ENCODE measurements around the gene QSOX2.

Gene QSOX2

DNA sequence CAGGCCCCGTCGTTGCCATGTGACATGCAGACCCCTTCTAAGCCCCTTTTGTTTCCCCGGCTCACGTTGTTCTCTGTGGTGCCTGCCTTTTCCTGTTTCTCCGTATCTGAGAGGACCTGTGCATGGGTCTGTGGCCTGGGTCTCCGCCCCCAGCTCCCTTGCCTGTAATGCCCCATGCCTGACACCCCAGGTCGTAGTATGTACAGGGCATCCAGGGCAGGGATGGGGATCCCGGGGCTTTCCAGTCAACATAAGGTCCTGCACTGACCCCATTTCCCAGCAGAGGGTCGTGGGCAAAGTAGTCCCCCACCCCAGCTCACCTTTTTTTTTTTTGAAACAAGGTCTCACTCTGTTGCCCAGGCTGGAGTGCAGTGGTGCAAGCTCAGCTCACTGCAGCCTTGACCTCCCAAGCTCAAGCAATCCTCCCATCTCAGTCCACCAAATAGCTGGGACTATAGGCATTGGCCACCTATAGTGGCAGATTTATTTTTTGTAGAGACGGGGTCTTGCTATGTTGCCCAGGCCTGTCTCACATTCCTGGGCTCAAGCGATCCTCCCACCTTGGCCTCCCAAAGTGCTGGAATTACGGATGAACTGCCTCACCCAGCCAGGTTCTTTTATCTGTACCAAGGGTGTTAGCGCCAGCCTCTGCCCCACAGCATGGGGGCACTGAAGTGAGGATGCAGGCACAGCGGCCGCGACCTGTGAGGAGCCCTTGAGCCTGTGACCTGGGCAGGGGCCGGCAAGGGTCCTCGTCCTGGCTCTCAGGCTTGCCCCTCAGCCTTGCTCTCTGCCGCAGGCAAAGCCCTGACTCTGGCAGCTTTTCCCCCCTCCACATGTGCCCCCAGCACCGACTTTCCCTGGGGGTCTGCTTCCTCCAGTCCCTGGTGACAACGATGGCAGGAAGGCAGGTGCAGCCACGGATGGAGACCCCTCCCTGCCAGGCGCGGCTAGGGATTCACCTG lies 19.1 kb upstream of the QSOX2 start:
- no peak for DNase-seq

- no peak for DNase-seq
These were observed 18.4 kb upstream of the QSOX2 start for GRCh38 chr9:136264031-136264430.

DNA sequence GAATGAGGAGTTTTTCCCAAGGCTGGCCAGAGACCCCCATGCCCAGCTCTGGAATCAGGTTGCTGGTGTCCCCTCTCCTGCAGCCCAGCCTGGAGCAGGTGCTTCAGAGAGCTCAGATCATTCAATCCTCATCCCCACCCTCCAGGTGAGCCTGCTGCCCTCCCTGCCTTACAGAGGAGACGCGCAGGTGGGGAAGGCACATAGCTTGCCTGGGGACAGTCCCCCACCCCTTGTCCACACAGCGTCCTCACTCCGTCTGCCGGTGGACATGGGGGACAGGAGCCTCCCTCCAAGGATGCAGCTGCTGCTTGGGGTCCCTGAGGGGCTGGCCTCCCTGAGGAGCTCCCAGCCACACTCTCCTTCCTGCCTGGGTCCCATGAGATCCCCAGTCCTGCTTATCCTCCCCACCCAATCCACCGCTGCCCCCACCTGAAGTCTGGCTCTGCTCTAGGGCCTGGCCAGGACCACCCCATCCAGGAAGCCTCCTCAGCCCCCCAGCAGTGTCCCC lies 17.1 kb upstream of the QSOX2 start:
- DNase-seq, result no peak

DNA sequence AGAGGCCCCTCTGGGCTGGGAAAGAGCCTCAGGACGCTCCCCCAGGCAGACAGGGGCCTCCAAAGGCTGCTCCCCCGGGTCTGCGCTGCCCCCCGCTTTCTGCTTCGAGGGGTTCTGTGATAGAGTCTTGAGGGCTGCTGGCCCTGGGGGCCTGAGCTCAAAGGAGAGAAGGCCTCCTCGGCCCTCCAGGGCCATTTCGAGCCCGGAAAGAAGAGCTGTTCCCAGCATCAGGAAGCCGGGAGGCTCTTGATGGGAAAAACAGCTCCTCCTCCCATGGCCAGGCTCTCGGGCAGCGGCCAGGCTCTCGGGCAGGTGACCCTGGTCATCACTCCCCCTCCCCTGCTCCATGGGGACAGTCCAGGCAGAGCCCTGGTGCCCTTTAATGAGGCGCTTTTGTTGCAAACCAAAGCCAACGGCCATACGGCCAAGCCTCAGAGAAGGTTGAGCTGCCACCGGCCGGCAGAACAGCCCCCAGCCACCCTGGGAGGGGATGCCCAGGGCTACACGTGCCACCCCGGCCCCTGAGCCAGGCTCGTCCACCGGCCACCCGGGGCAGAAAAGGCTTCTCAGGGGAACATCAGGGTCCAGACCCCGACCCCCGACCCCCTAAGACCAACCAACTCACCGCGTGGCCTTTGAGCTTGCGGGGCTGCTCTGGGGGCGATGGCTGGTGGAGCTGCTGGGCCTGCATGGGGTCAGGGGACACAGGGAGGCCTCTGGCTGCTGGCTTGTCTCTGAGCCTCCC lies 16.2 kb upstream of the QSOX2 start:
- DNase-seq, result no peak

- DNase-seq, result no peak
These were observed 15.4 kb upstream of the QSOX2 start for GRCh38 chr9:136260936-136261472.

DNA sequence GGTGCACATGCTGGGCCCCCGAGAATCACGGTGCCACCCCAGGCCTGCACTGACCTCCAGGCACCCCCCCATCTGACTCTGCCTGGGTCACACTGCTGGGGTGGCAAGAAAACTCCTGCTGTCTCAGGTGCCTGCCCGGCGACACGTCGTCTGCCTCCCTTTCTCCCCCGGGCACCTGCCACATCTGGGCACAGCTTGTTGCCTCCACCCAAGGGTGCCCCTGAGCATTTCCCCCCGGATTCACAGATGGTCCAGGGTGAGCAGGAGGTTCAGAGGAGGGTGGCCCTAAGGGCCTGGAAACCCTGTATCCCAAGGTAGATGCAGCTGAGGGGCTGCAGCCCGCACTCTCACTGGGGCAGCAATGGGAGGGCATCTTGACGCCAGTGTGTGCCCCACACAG lies 14.9 kb upstream of the QSOX2 start:
- no peak for DNase-seq

DNA sequence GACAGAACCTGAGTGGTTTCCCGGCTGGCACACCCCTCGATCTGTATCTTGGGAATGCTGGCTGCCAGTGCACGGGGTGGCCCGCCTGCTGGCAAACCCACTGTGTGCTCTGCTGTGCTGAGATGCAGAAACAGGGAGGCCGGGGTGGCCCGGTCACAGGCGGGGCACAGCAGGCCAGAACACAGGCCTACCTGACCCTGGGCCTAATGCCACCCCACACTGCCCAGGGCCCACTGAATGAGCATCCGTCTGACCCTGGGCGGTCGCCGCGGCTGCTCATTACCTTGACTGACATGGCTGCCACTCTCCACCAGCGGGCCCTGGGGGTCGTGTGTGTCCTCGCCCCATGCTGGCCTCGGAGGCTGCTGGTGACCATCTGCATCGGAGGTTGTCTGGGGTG lies 14.2 kb upstream of the QSOX2 start:
- no peak for DNase-seq

DNA sequence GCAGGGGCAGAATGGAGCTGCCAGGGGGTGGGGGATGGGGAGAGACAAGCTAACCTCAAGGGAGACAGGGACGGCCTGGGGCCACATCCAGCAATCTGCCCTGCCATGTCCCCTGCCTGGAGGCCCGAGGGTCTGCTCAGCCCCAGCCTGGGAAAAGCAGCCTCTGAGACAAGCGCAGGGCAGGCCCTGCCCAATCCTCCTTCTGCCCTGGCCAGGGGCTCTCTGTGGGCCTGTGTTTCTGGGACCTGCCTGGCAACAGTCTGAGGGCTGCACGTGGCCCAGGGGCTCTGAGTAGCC lies 13.9 kb upstream of the QSOX2 start:
- DNase-seq, result peak; percentile 15

- DNase-seq, result no peak
These were observed 13.3 kb upstream of the QSOX2 start for GRCh38 chr9:136258786-136259516.

GRCh38 chr9:136258299-136258625 lies 12.7 kb upstream of the QSOX2 start:
- DNase-seq, result no peak

DNA sequence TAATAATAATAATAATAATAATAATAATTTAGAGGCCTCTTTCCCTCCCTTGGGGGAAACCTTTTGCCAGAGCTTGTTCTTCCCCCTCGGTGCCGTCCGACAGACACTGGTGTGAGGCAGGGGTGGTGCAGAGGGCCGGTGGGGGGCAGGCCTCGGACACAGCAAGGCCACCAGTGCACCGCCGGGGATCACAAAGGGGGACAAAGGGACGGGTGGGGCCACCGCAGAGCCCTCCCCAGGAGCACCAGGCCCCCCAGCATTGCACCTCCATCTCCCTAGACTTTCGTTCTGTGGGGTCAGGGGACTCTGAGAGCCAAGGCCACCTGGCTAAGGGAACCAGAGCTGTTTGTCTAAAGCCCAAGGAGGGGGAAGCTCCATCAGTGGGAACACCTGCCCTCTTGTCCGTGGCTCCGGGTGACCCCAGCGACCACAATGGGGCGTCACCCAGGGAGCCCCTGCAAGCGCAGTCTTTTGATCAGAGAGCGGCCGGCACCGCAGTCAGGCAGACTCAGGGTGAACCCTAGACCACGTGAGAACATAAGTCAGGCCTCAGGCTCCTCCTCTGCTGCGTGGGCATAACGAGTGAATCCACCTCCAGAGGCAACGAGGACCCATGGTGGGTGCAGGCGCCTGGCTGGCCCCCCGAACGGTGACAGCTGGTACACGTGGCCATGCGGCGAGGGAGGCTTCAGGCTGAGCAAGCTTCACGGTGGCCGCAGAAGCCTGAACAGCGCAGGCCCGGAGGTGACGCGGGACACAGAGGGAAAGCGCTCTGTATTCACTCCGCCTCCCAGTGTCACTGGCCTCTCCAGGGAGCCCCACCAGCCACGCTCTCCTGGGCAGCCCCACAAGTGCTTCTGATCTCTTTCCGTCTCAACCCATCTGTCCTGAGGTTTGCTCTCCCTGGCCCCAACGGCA lies 12.0 kb upstream of the QSOX2 start:
- DNase-seq, result no peak

GRCh38 chr9:136255896-136256890 lies 10.6 kb upstream of the QSOX2 start:
- no peak for DNase-seq

DNA sequence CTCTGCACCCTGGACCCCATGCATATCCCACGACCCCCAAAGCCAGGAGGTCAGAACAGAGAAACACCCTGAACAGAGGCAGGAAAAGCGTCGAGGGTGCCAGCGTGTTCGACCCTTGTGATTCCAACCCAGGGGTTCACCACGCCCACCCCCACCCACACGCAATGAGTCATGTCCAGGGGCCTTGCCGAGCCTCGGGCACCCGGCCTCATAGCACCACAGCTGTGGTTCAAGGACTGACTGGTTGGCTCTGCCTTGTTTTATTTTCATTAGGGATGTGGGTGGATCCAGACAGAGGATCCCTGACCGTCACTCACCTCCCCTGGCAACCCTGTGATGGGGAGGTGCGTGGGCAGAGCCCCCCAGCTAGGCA lies 9.5 kb upstream of the QSOX2 start:
- DNase-seq, result no peak

GRCh38 chr9:136254381-136255165 lies 9.0 kb upstream of the QSOX2 start:
- DNase-seq, result no peak

- DNase-seq, result no peak
These were observed 7.9 kb upstream of the QSOX2 start for GRCh38 chr9:136253246-136254130.

- no peak for DNase-seq
These were observed 7.2 kb upstream of the QSOX2 start for GRCh38 chr9:136252846-136253245.

DNA sequence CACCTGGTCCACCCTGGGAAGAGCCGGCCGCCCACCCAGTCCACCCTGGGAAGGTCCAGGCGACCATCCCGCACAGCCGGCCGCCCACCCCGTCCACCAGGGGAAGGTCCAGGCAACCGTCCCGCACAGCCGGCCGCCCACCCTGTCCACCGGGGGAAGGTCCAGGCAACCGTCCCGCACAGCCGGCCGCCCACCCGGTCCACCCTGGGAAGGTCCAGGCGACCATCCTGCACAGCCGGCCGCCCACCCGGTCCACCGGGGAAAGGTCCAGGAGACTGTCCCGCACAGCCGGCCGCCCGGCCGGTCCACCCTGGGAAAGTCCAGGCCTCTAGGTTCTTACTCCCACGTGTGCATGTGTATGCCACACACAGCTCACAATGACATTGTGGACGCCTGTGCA lies 6.7 kb upstream of the QSOX2 start:
- no peak for DNase-seq

DNA sequence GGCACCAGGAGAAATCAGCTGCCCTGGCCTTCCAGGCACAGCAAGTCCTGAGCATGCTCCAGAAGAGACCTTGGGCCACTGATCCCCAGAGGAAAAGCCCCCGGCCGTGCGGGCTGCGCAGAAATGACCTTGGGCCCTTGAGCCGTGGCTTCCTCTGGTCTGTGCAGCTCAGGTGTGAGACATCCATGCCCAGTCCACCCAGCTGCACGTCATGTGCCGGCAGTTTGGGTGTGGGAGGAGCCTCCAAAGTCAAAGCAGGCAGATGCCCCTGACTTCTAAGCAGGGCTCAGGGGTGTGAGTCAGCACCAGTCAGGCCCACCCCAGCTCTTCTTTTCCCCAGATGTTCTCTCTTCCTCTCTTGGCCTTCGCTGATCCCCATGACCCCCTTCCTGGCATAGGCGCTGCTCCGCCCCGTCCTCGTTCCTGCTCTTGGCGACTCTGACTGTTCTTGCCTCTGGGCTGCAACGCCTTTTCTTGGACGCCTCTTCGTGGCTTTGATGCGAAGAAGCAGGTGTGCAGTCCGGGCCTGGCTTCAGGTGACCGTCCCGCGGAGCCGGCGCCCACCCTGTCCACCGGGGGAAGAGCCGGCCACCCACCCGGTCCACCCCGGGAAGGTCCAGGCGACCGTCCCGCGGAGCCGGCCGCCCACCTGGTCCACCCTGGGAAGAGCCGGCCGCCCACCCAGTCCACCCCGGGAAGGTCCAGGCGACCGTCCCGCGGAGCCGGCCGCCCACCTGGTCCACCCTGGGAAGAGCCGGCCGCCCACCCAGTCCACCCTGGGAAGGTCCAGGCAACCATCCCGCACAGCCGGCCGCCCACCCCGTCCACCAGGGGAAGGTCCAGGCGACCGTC lies 5.9 kb upstream of the QSOX2 start:
- DNase-seq, result no peak
